Stimulated activated CD4-positive, alpha-beta T cell treated with anti-CD3 and anti-CD28 coated beads, Interleukin-2, amount 100 ng/mL, for 4 hours (primary cell): ENCODE results near the gene GPX7.
A peak's percentile ranks its signal among the peaks of the same experiment; 100 is the strongest.

ENCODE experiments used
- DNase-seq: peaks from one replicate; pipeline ENCODE4 v3.0.0-alpha.2; 2020; ENCODE audit warnings: low read depth

The GPX7 gene

GRCh38 chr1:52629325-52629643, 27.1 kb downstream of the GPX7 start:
- no peak for DNase-seq

GRCh38 chr1:52629667-52630066, 27.5 kb downstream of the GPX7 start:
- DNase-seq, result no peak

GRCh38 chr1:52631759-52632331, 29.7 kb downstream of the GPX7 start:
- no peak for DNase-seq

- DNase-seq, result peak; percentile 58
These were observed 30.6 kb downstream of the GPX7 start, which contains the start of gene SHISAL2A for GRCh38 chr1:52632732-52633290. Gene SHISAL2A (plus strand): TSS chr1:52633168. CDS start chr1:52633494, 326 bp downstream.

- DNase-seq, result no peak
These were observed 31.2 kb downstream of the GPX7 start for GRCh38 chr1:52633291-52633754.

GRCh38 chr1:52634111-52634510, 31.9 kb downstream of the GPX7 start:
- DNase-seq, result no peak

GRCh38 chr1:52635321-52636089, 33.3 kb downstream of the GPX7 start:
- no peak for DNase-seq

GRCh38 chr1:52636721-52637695, 34.8 kb downstream of the GPX7 start:
- DNase-seq, result peak; percentile 60

GRCh38 chr1:52637946-52638345, 35.8 kb downstream of the GPX7 start:
- DNase-seq, result no peak

- no peak for DNase-seq
These were observed 38.5 kb downstream of the GPX7 start for GRCh38 chr1:52640697-52641096.

- DNase-seq, result no peak
These were observed 39.1 kb downstream of the GPX7 start for GRCh38 chr1:52641307-52641706.

GRCh38 chr1:52645261-52645660, 43.1 kb downstream of the GPX7 start:
- no peak for DNase-seq

- no peak for DNase-seq
These were observed 49.7 kb downstream of the GPX7 start for GRCh38 chr1:52651904-52652303.

- no peak for DNase-seq
These were observed 51.2 kb downstream of the GPX7 start for GRCh38 chr1:52653207-52653849.

- no peak for DNase-seq
These were observed 51.9 kb downstream of the GPX7 start for GRCh38 chr1:52654063-52654462.

- no peak for DNase-seq
These were observed 55.5 kb downstream of the GPX7 start for GRCh38 chr1:52657702-52658101.
